ENCODE results near the gene PC. TPM values are rescaled to one million over a fixed set of nuclear protein-coding genes. Genes with fewer than 3 reads are reported as not detected.

The PC gene
- total RNA-seq, 1 experiment from 2014 or later, result 40.5 TPM

- no peak overlapping the region for H3K4me3 Mint-ChIP-seq (ENCODE audit: low read depth, unreplicated experiment)
- intact Hi-C loops (cut with micrococcal nuclease; ENCODE audit: unreplicated experiment), result no loop called here
- no peak overlapping the region for H3K27ac Mint-ChIP-seq (ENCODE audit: unreplicated experiment)
- H3K36me3 Mint-ChIP-seq (ENCODE audit: insufficient read depth, unreplicated experiment), result peaks cover 5% of the 10 kb centered on the region
- no peaks in the 10 kb centered on the region for H3K9me3 Mint-ChIP-seq (ENCODE audit: low read depth, unreplicated experiment)
- H3K27me3 Mint-ChIP-seq (ENCODE audit: unreplicated experiment), result no peaks in the 10 kb centered on the region
- no peak for DNase-seq
- peaks cover 36% of the 10 kb centered on the region for H3K4me1 Mint-ChIP-seq (ENCODE audit: low read depth, unreplicated experiment)
- no TSS peak for BruUV-seq (replicated peaks)
- CTCF ChIA-PET, result interaction anchor here (0.6 kb wide), 1 partner anchor 205 kb away, joined by 3 read pairs; no protein-coding TSS in a partner anchor
- TF ChIP-seq CTCF (IDR thresholded peaks at IDR 0.05; ENCODE audit: unreplicated experiment), result no peak
Measured at GRCh38 chr11:66973956-66974580, 15.9 kb upstream of the PC start.

- Mint-ChIP-seq H3K4me1 (ENCODE audit: low read depth, unreplicated experiment) (peaks cover 49% of the 10 kb centered on the region), H3K4me3 (ENCODE audit: low read depth, unreplicated experiment) (peak overlapping the region; percentile 36), H3K27me3 (ENCODE audit: unreplicated experiment) (no peaks in the 10 kb centered on the region), H3K9me3 (ENCODE audit: low read depth, unreplicated experiment) (no peaks in the 10 kb centered on the region), H3K36me3 (ENCODE audit: insufficient read depth, unreplicated experiment) (peaks cover 5% of the 10 kb centered on the region), H3K27ac (ENCODE audit: unreplicated experiment) (peak overlapping the region; percentile 85)
- intact Hi-C loops (cut with micrococcal nuclease; ENCODE audit: unreplicated experiment), result no loop called here
- DNase-seq, result no peak
- BruUV-seq (replicated peaks), result no TSS peak
- CTCF ChIA-PET, result interaction anchor here (1.1 to 1.3 kb wide), 3 partner anchors 16 to 88 kb away, joined by 3 read pairs; no protein-coding TSS in a partner anchor
- no peak for TF ChIP-seq CTCF (IDR thresholded peaks at IDR 0.05; ENCODE audit: unreplicated experiment)
Measured at GRCh38 chr11:66971488-66971887, 13.3 kb upstream of the PC start.

GRCh38 chr11:66970807-66971442 lies 12.7 kb upstream of the PC start:
- BruUV-seq (replicated peaks), result no TSS peak
- no peaks in the 10 kb centered on the region for H3K9me3 Mint-ChIP-seq (ENCODE audit: low read depth, unreplicated experiment)
- peaks cover 54% of the 10 kb centered on the region for H3K4me1 Mint-ChIP-seq (ENCODE audit: low read depth, unreplicated experiment)
- CTCF ChIA-PET, result interaction anchor here (0.5 to 1.3 kb wide), 5 partner anchors 16 to 891 kb away, joined by 3 to 9 read pairs (median 3); no protein-coding TSS in a partner anchor
- peaks cover 5% of the 10 kb centered on the region for H3K36me3 Mint-ChIP-seq (ENCODE audit: insufficient read depth, unreplicated experiment)
- TF ChIP-seq CTCF (IDR thresholded peaks at IDR 0.05; ENCODE audit: unreplicated experiment), result no peak
- H3K27ac Mint-ChIP-seq (ENCODE audit: unreplicated experiment), result peak overlapping the region; percentile 85
- intact Hi-C loops (cut with micrococcal nuclease; ENCODE audit: unreplicated experiment), result no loop called here
- peak; percentile 71 for DNase-seq
- H3K4me3 Mint-ChIP-seq (ENCODE audit: low read depth, unreplicated experiment), result peak overlapping the region; percentile 36
- no peaks in the 10 kb centered on the region for H3K27me3 Mint-ChIP-seq (ENCODE audit: unreplicated experiment)

GRCh38 chr11:66970371-66970806 lies 12.2 kb upstream of the PC start:
- CTCF ChIA-PET, result interaction anchor here (0.5 to 1.3 kb wide), 3 partner anchors 17 to 892 kb away, joined by 3 to 9 read pairs (median 3); no protein-coding TSS in a partner anchor
- intact Hi-C loops (cut with micrococcal nuclease; ENCODE audit: unreplicated experiment), result no loop called here
- peaks cover 53% of the 10 kb centered on the region for H3K4me1 Mint-ChIP-seq (ENCODE audit: low read depth, unreplicated experiment)
- DNase-seq, result no peak
- no peaks in the 10 kb centered on the region for H3K27me3 Mint-ChIP-seq (ENCODE audit: unreplicated experiment)
- peaks cover 5% of the 10 kb centered on the region for H3K36me3 Mint-ChIP-seq (ENCODE audit: insufficient read depth, unreplicated experiment)
- peak overlapping the region; percentile 36 for H3K4me3 Mint-ChIP-seq (ENCODE audit: low read depth, unreplicated experiment)
- BruUV-seq (replicated peaks), result TSS peak; percentile 45
- peak overlapping the region; percentile 85 for H3K27ac Mint-ChIP-seq (ENCODE audit: unreplicated experiment)
- no peak for TF ChIP-seq CTCF (IDR thresholded peaks at IDR 0.05; ENCODE audit: unreplicated experiment)
- no peaks in the 10 kb centered on the region for H3K9me3 Mint-ChIP-seq (ENCODE audit: low read depth, unreplicated experiment)

All from Calu3 (cell line).